Activated CD8-positive, alpha-beta memory T cell treated with anti-CD3 and anti-CD28 coated beads for 36 hours (primary cell): ENCODE measurements around the gene ZNF862. TPM values are rescaled to one million over a fixed set of nuclear protein-coding genes. Genes with fewer than 3 reads are reported as not detected.

Experiments
- CTCF ChIA-PET: fragments of 350-600 bp; sonication (Branson Sonifier 250); formaldehyde crosslinking; loops from one replicate; lab custom pipeline; 2021; ENCODE audit warnings: antibody characterized with exemption; lab: Charles Lee
- POLR2A ChIA-PET: fragments of 350-600 bp; sonication (Branson Sonifier 250); formaldehyde crosslinking; loops from one replicate; lab custom pipeline; 2021; ENCODE audit warnings: antibody characterized with exemption; lab: Charles Lee
- total RNA-seq, 2 experiments: library from RNA; stranded (reverse); gene quantifications; one replicate each; pipeline ENCODE4 v1.2.3, GENCODE V29; 2021

ZNF862 gene
- total RNA-seq, 2 experiments from 2014 or later: 11.0 to 11.1 TPM

GRCh38 chr7:149806726-149807125 lies 31.4 kb upstream of the ZNF862 start:
- ChIA-PET CTCF (interaction anchor here (0.9 to 1.1 kb wide), 3 partner anchors 11 to 144 kb away, joined by 3 to 4 read pairs (median 3); no protein-coding TSS in a partner anchor), POLR2A (no interaction called here)

GRCh38 chr7:149808311-149808710 lies 29.9 kb upstream of the ZNF862 start:
- POLR2A ChIA-PET: no interaction called here
- CTCF ChIA-PET: interaction anchor here (1.0 kb wide), 1 partner anchor 146 kb away, joined by 3 read pairs; no protein-coding TSS in a partner anchor

DNA sequence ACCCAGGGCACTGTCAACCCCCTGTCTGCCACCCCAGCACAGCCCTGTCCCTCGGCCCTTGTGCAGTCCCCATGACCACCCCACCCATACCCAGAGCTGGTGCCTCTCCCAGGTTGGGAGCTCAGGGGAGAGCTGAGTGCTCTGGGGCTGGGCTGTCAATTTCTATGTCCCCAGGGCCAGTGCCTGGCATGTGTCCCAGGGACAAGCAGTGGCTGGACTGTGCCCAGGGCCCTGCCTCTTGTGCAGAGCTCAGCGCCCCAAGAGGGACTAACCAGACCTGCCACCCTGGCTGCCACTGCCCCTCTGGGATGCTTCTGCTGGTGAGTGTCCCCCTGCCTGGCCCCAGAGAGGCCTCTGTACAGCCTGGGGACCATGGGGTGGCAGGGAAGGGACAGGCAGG lies 29.0 kb upstream of the ZNF862 start:
- CTCF ChIA-PET: no interaction called here
- POLR2A ChIA-PET: no interaction called here

DNA sequence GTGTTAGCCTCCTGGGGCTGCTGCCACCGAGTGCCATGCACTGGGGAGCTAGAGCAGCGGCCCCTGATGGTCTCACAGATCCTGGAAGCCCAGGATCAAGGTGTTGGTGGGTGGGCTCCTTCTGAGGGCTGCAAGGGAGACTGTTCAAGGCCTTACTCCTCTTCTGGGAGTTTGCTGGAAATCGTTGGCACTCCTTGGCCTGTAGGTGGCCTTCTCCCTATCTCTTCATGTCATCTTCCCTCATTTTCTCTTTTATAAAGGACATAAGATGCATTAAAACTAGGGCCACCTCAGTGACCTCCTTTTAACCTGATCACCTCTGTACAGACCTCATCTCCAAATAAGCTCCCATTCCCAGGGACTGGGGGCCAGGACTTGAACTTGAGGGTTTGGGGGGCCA lies 27.0 kb upstream of the ZNF862 start:
- CTCF ChIA-PET: no interaction called here
- POLR2A ChIA-PET: no interaction called here

GRCh38 chr7:149811831-149812490 lies 26.2 kb upstream of the ZNF862 start:
- ChIA-PET CTCF (no interaction called here), POLR2A (no interaction called here)

GRCh38 chr7:149813254-149814035 lies 24.7 kb upstream of the ZNF862 start:
- POLR2A ChIA-PET: no interaction called here
- CTCF ChIA-PET: interaction anchor here (0.5 kb wide), 1 partner anchor 1289 kb away, joined by 3 read pairs; no protein-coding TSS in a partner anchor

DNA sequence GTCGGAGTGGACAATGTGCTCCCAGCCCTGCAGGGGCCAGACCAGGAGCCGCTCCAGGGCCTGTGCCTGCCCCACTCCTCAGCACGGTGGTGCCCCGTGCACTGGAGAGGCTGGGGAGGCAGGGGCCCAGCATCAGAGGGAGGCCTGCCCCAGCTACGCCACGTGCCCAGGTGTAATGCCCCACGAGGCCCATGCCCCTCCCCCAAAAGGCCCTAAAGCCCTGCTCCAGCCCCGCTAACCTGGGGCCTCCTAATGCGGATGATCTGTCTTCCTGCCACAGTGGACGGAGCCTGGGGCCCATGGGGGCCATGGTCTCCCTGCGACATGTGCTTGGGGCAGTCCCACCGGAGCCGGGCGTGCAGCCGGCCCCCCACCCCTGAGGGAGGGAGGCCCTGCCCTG lies 23.7 kb upstream of the ZNF862 start:
- CTCF ChIA-PET: no interaction called here
- POLR2A ChIA-PET: no interaction called here

- CTCF ChIA-PET: no interaction called here
- POLR2A ChIA-PET: no interaction called here
Measured at GRCh38 chr7:149815121-149815520, 23.1 kb upstream of the ZNF862 start.

- POLR2A ChIA-PET: no interaction called here
- CTCF ChIA-PET: no interaction called here
Measured at GRCh38 chr7:149815661-149816266, 22.4 kb upstream of the ZNF862 start.

GRCh38 chr7:149816267-149816751 lies 21.9 kb upstream of the ZNF862 start:
- CTCF ChIA-PET: no interaction called here
- POLR2A ChIA-PET: no interaction called here

GRCh38 chr7:149816794-149817193 lies 21.4 kb upstream of the ZNF862 start:
- CTCF ChIA-PET: interaction anchor here (1.0 kb wide), 1 partner anchor 10 kb away, joined by 4 read pairs; no protein-coding TSS in a partner anchor

GRCh38 chr7:149817301-149817771 lies 20.8 kb upstream of the ZNF862 start:
- POLR2A ChIA-PET: no interaction called here

More at GRCh38 chr7:149816794-149817193, 21.4 kb upstream of the ZNF862 start:
- POLR2A ChIA-PET: no interaction called here

GRCh38 chr7:149817836-149818535 lies 20.2 kb upstream of the ZNF862 start:
- ChIA-PET POLR2A (no interaction called here), CTCF (interaction anchor here (1.0 kb wide), 1 partner anchor 11 kb away, joined by 4 read pairs; no protein-coding TSS in a partner anchor)

More at GRCh38 chr7:149817301-149817771, 20.8 kb upstream of the ZNF862 start:
- CTCF ChIA-PET: interaction anchor here (1.0 kb wide), 1 partner anchor 10 kb away, joined by 4 read pairs; no protein-coding TSS in a partner anchor

GRCh38 chr7:149818536-149818840 lies 19.7 kb upstream of the ZNF862 start:
- ChIA-PET POLR2A (no interaction called here), CTCF (no interaction called here)

DNA sequence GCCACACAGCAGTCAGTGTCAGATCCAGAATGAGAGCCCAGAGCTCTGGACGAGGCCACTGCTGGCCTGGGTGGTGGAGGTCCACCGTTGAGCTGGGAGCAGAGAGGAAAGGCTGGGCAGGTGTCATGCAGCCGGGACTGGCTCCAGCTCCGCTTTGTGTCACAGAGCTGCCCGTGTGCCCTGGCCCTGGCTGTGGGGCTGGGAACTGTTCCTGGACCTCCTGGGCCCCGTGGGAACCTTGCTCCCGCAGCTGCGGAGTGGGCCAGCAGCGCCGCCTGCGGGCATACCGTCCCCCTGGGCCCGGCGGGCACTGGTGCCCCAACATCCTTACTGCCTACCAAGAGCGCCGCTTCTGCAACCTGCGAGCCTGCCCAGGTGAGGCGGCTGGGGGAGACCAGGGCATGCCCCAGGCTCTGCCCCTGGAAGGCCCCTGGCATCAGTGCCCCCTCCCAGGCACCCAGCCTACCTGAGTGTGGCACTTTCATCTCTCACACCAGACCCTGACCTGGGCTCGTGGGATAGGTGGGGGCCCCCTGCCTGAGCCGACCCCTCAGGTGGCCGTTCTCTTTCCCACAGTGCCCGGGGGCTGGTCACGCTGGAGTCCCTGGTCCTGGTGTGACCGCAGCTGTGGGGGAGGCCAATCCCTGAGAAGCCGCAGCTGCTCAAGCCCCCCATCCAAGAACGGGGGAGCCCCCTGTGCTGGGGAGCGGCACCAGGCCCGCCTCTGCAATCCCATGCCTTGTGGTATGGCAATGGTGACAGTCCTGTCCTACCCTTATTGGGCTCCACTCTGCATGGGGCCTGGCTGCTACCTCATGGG lies 18.8 kb upstream of the ZNF862 start:
- ChIA-PET POLR2A (no interaction called here), CTCF (no interaction called here)

GRCh38 chr7:149819961-149820340 lies 18.2 kb upstream of the ZNF862 start:
- CTCF ChIA-PET: no interaction called here
- POLR2A ChIA-PET: no interaction called here

- CTCF ChIA-PET: no interaction called here
Measured at GRCh38 chr7:149820622-149821190, 17.5 kb upstream of the ZNF862 start.

More at GRCh38 chr7:149820622-149821190, 17.5 kb upstream of the ZNF862 start:
- POLR2A ChIA-PET: no interaction called here
